Erythroblast (primary cell): ENCODE measurements around the gene KANSL1.

Experiments
- GATA1 ChIP-seq: IDR thresholded peaks from 2 replicates; pipeline ENCODE4 v1.6.1; 2011; ENCODE audit warnings: low read depth, mild to moderate bottlenecking, control low read depth, low read length, moderate library complexity
- POLR2A ChIP-seq: IDR thresholded peaks from 2 replicates; pipeline ENCODE4 v1.6.1; 2011; ENCODE audit warnings: mild to moderate bottlenecking, low read length

GRCh38 chr17:46078675-46079074, 114.6 kb downstream of the KANSL1 start:
- TF ChIP-seq POLR2A = peak; percentile 55
- TF ChIP-seq GATA1 = no peak
